Measurements from ENCODE around the gene FUZ. TPM values are rescaled to one million over a fixed set of nuclear protein-coding genes. Genes with fewer than 3 reads are reported as not detected.

FUZ gene
- total RNA-seq, 4 donors from 2014 or later = 19.0 to 31.7 (median 26.8) TPM

GRCh38 chr19:49808711-49809159, 4.4 kb downstream of the FUZ start:
- peak overlapping the region; percentile 83 to 94 (median 88) for H3K27ac ChIP-seq
- 0 to 1% methylated on average over 31 of the region's 31 CpGs for WGBS, 2 donors
- H3K4me3 ChIP-seq = peak overlapping the region; percentile 65 to 75 (median 71)

GRCh38 chr19:49807904-49808675, 5.0 kb downstream of the FUZ start:
- no peak for DNase-seq (ENCODE audit: low spot score in 2 of 2)
- peaks cover 0 to 50% (median 9%) of the 10 kb centered on the region in 3 donors for H3K36me3 ChIP-seq
- no peaks in the 10 kb centered on the region for H3K9me3 ChIP-seq
- peaks cover 0 to 39% (median 10%) of the 10 kb centered on the region in 4 donors for H3K4me1 ChIP-seq
- H3K27me3 ChIP-seq = no peaks in the 10 kb centered on the region
- peak overlapping the region; percentile 65 to 75 (median 71) for H3K4me3 ChIP-seq
- TF ChIP-seq EP300 (IDR thresholded peaks at IDR 0.05) = no peak
- TF ChIP-seq CTCF (IDR thresholded peaks at IDR 0.05) = no peak
- no peak for TF ChIP-seq POLR2A (IDR thresholded peaks at IDR 0.05)
- WGBS, 2 donors = 76 to 79% methylated on average over 20 of the region's 20 CpGs
- peak overlapping the region; percentile 83 to 94 (median 88) for H3K27ac ChIP-seq

More at GRCh38 chr19:49808711-49809159, 4.4 kb downstream of the FUZ start:
- TF ChIP-seq POLR2A (IDR thresholded peaks at IDR 0.05) (peak; percentile 66 to 77), CTCF (IDR thresholded peaks at IDR 0.05) (no peak), EP300 (IDR thresholded peaks at IDR 0.05) (peak in 1 of 2 donors; percentile 83)
- Histone ChIP-seq H3K36me3 (peaks cover 0 to 44% (median 3%) of the 10 kb centered on the region in 3 donors), H3K27me3 (no peaks in the 10 kb centered on the region), H3K4me1 (peaks cover 0 to 38% (median 10%) of the 10 kb centered on the region in 4 donors), H3K9me3 (no peaks in the 10 kb centered on the region)
- DNase-seq (ENCODE audit: low spot score in 2 of 2) = peak; percentile 96 to 97

- DNase-seq (ENCODE audit: low spot score in 2 of 2) = no peak
- Histone ChIP-seq H3K4me1 (peaks cover 0 to 40% (median 10%) of the 10 kb centered on the region in 4 donors), H3K36me3 (peaks cover 0 to 57% (median 12%) of the 10 kb centered on the region in 3 donors), H3K4me3 (no peak overlapping the region), H3K9me3 (no peaks in the 10 kb centered on the region), H3K27me3 (no peaks in the 10 kb centered on the region), H3K27ac (peak overlapping the region in 1 of 4 donors; percentile 34)
- WGBS, 2 donors = 83 to 88% methylated on average over 18 of the region's 18 CpGs
- TF ChIP-seq CTCF (IDR thresholded peaks at IDR 0.05) (no peak), POLR2A (IDR thresholded peaks at IDR 0.05) (no peak), EP300 (IDR thresholded peaks at IDR 0.05) (no peak)
These were observed 5.8 kb downstream of the FUZ start for GRCh38 chr19:49807058-49807903.

- H3K4me3 ChIP-seq = no peak overlapping the region
- H3K36me3 ChIP-seq = peaks cover 0 to 64% (median 12%) of the 10 kb centered on the region in 3 donors
- H3K27ac ChIP-seq = peak overlapping the region in 1 of 4 donors; percentile 34
- DNase-seq (ENCODE audit: low spot score in 2 of 2) = no peak
- no peak for TF ChIP-seq POLR2A (IDR thresholded peaks at IDR 0.05)
- TF ChIP-seq CTCF (IDR thresholded peaks at IDR 0.05) = no peak
- TF ChIP-seq EP300 (IDR thresholded peaks at IDR 0.05) = no peak
- WGBS, 2 donors = 88 to 93% methylated on average over 8 of the region's 8 CpGs
- peaks cover 0 to 43% (median 12%) of the 10 kb centered on the region in 4 donors for H3K4me1 ChIP-seq
- no peaks in the 10 kb centered on the region for H3K9me3 ChIP-seq
- H3K27me3 ChIP-seq = no peaks in the 10 kb centered on the region
These were observed 6.5 kb downstream of the FUZ start for GRCh38 chr19:49806620-49806959.
